ENCODE measurements around the gene DSCAML1.

Gene DSCAML1

GRCh38 chr11:117750916-117751662 is 45.9 kb downstream of the DSCAML1 start:
- no peak for DNase-seq

- no peak for DNase-seq
These were observed 46.7 kb downstream of the DSCAML1 start for GRCh38 chr11:117750357-117750756.

- DNase-seq: no peak
These were observed 47.5 kb downstream of the DSCAML1 start for GRCh38 chr11:117749541-117749910.

- no peak for DNase-seq
These were observed 48.1 kb downstream of the DSCAML1 start for GRCh38 chr11:117748771-117749540.

- no peak for DNase-seq
These were observed 49.1 kb downstream of the DSCAML1 start for GRCh38 chr11:117747892-117748291.

GRCh38 chr11:117745346-117745745 is 51.7 kb downstream of the DSCAML1 start:
- DNase-seq: no peak

- peak; percentile 87 for DNase-seq
These were observed 52.4 kb downstream of the DSCAML1 start for GRCh38 chr11:117744471-117745150.

- peak; percentile 25 for DNase-seq
These were observed 53.7 kb downstream of the DSCAML1 start for GRCh38 chr11:117743121-117743815.

GRCh38 chr11:117738246-117738957 is 58.6 kb downstream of the DSCAML1 start:
- DNase-seq: no peak

GRCh38 chr11:117735350-117735977 is 61.6 kb downstream of the DSCAML1 start:
- no peak for DNase-seq

- DNase-seq: no peak
These were observed 62.4 kb downstream of the DSCAML1 start for GRCh38 chr11:117734601-117735024.

GRCh38 chr11:117733316-117733715 is 63.7 kb downstream of the DSCAML1 start:
- no peak for DNase-seq

GRCh38 chr11:117731722-117732290 is 65.2 kb downstream of the DSCAML1 start:
- no peak for DNase-seq

- DNase-seq: no peak
These were observed 66.7 kb downstream of the DSCAML1 start for GRCh38 chr11:117730208-117730800.

GRCh38 chr11:117725048-117725734 is 71.8 kb downstream of the DSCAML1 start:
- DNase-seq: no peak

GRCh38 chr11:117724621-117725020 is 72.4 kb downstream of the DSCAML1 start:
- no peak for DNase-seq

GRCh38 chr11:117724104-117724503 is 72.9 kb downstream of the DSCAML1 start:
- DNase-seq: no peak

GRCh38 chr11:117723277-117724024 is 73.6 kb downstream of the DSCAML1 start:
- no peak for DNase-seq

- DNase-seq: peak; percentile 63
These were observed 74.9 kb downstream of the DSCAML1 start for GRCh38 chr11:117722082-117722481.

- DNase-seq: peak; percentile 88
These were observed 76.9 kb downstream of the DSCAML1 start for GRCh38 chr11:117720061-117720511.

Data from eye (tissue), 1 donor.